Measurements from ENCODE around the gene THPO.

Gene THPO

DNA sequence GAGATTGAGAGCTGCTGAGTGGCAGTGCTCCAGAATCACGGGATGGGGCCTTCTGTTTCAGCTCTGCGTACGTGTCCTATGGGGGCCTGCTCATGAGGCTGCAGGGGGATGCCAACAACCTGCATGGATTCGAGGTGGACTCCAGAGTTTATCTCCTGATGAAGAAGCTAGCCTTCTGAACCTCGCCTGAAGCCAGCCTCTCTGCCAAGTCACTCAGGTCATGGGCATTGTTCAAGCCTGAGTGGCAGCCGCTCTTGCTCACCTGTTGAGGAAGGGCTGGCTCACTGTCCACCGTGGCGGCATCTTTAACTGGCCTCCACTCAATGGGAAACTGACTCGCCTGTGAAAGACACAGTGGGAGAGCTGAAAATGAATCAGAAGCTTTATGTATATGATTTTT is 9.9 kb downstream of the THPO start:
- Histone ChIP-seq H3K4me1 (ENCODE audit: control insufficient read depth, insufficient read depth, low read length) (peaks cover 3% of the 10 kb centered on the region), H3K4me3 (ENCODE audit: insufficient read depth, low read depth, low read length) (no peak overlapping the region), H3K27ac (ENCODE audit: insufficient read depth, low read depth, low read length, poor library complexity, severe bottlenecking) (no peak overlapping the region), H3K9me3 (ENCODE audit: control insufficient read depth, low read length) (no peaks in the 10 kb centered on the region), H3K27me3 (ENCODE audit: control insufficient read depth, insufficient read depth, low read length, poor library complexity, severe bottlenecking) (no peaks in the 10 kb centered on the region), H3K36me3 (ENCODE audit: control insufficient read depth, insufficient read depth, low read length) (peaks cover 40% of the 10 kb centered on the region)
- WGBS, 2 experiments = 94 to 97% methylated on average over 9 of the region's 9 CpGs

DNA sequence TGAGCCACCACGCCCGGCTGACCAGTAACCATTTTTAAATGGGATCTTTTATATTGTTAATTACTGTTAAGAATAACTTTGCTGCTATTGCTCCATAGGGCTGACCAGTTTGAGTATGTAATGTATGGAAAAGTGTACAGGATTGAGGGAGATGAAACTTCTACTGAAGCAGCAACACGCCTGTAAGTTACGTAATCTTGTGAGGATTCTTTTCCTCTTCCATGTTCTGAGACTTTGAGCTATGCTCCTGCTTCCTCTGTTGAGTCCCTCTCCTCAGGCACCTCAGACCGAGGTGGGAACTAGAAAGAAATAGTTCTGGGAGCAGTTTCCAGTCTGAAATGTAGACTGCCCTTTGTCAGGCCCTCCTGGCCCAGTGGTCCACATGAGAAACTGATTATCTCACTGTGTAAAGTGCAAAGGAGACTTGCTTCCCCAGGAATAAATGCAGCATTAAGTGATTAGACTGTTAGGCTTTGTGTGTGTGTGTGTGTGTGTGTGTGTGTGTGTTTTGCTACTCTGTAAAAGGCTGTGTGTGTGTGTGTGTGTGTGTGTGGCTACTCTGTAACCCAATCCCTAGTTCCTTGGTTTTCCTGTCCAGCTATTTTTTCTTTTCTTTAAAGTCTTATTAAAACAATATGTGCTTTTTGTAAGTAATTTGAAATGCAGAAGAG is 11.3 kb downstream of the THPO start:
- H3K4me3 ChIP-seq (ENCODE audit: insufficient read depth, low read depth, low read length) = no peak overlapping the region
- peaks cover 2% of the 10 kb centered on the region for H3K4me1 ChIP-seq (ENCODE audit: control insufficient read depth, insufficient read depth, low read length)
- H3K27ac ChIP-seq (ENCODE audit: insufficient read depth, low read depth, low read length, poor library complexity, severe bottlenecking) = no peak overlapping the region
- H3K27me3 ChIP-seq (ENCODE audit: control insufficient read depth, insufficient read depth, low read length, poor library complexity, severe bottlenecking) = no peaks in the 10 kb centered on the region
- 96% methylated on average over 5 of the region's 5 CpGs for WGBS, 2 experiments
- peaks cover 40% of the 10 kb centered on the region for H3K36me3 ChIP-seq (ENCODE audit: control insufficient read depth, insufficient read depth, low read length)
- no peaks in the 10 kb centered on the region for H3K9me3 ChIP-seq (ENCODE audit: control insufficient read depth, low read length)

DNA sequence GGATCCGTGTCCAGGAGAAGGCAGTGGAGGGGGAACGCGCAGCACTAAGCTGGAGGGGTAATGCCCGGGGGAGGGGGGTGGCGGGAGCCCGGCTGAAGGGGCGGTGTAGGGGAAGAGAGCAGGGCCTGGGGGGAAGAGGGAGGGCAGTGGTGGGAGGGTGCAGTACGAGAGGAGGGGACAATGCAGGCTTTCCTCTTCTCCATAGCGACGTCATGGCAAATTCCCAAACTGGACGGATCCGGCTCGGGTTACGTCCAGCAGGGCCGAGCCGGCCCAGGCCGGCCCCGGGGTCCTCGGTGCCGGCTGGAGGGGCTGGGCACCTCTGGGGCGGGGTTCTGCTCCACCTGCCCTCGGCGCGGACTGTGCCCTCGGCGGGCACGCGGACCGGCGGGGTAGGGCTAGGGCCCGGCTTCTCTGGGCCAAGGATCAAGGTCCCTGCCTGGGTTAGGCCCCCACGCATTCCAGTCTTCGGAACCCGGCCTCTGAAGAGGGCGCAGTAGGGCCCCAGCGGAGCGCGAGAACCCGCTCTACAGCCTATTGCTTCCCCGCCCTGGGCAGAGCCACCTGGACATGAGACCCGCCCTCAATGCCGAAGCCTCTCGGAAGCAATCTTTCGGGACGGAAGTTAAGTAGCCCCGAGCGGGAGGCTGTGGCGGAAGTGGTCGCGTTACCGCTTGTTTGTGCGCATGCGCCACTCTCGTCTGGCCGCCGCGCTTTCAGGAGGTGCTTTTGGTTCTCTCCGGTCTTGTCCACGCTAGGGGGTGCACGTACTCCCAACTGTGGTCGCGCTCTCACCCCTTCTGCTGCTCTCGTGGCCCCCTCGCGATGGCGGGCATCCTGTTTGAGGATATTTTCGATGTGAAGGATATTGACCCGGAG is 15.1 kb downstream of the THPO start:
- H3K27ac ChIP-seq (ENCODE audit: insufficient read depth, low read depth, low read length, poor library complexity, severe bottlenecking) = peak overlapping the region; percentile 100
- 1% methylated on average over 68 of the region's 68 CpGs for WGBS, 2 experiments
- no peaks in the 10 kb centered on the region for H3K9me3 ChIP-seq (ENCODE audit: control insufficient read depth, low read length)
- H3K4me3 ChIP-seq (ENCODE audit: insufficient read depth, low read depth, low read length) = peak overlapping the region; percentile 86
- peaks cover 30% of the 10 kb centered on the region for H3K36me3 ChIP-seq (ENCODE audit: control insufficient read depth, insufficient read depth, low read length)
- H3K27me3 ChIP-seq (ENCODE audit: control insufficient read depth, insufficient read depth, low read length, poor library complexity, severe bottlenecking) = no peaks in the 10 kb centered on the region
- H3K4me1 ChIP-seq (ENCODE audit: control insufficient read depth, insufficient read depth, low read length) = peaks cover 14% of the 10 kb centered on the region

DNA sequence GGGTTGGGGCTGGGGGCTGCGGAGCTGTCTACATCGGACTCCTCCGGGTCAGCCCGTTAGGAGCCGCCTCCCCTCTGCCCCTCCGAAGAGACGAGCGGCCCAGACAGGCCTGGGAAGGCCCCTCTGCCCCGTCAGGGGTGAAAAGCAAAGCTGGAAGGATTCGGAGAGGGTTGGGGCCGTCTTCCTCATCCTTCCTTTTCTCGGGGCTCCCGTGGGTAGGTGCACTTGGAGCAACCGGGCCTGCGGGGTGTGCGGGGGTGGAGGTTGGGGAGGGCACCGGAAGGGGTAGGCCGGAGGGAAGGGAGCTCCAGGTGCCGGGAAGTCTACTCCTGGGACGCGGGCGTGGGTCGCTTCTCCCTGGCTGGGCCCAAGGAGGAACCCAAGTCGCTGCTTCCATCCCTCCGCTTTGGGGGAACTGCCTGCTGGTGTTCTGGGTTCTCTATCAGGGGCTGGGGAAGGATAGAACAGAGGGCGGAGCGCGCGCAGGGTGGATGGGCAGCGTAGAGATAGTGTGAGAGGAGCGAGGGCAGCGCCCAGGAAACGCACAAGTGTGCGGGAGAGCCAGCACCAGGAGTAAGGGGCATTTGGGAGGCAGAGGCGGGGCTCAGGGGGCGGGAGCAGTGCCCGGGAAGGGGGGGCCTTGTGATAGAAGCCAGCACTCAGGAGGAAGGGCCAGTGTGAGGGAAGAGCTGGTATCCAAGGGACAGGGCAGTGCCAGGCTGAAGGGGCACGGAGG is 15.9 kb downstream of the THPO start:
- WGBS, 2 experiments = 1% methylated on average over 38 of the region's 38 CpGs
- Histone ChIP-seq H3K36me3 (ENCODE audit: control insufficient read depth, insufficient read depth, low read length) (peaks cover 30% of the 10 kb centered on the region), H3K4me1 (ENCODE audit: control insufficient read depth, insufficient read depth, low read length) (peaks cover 14% of the 10 kb centered on the region)

DNA sequence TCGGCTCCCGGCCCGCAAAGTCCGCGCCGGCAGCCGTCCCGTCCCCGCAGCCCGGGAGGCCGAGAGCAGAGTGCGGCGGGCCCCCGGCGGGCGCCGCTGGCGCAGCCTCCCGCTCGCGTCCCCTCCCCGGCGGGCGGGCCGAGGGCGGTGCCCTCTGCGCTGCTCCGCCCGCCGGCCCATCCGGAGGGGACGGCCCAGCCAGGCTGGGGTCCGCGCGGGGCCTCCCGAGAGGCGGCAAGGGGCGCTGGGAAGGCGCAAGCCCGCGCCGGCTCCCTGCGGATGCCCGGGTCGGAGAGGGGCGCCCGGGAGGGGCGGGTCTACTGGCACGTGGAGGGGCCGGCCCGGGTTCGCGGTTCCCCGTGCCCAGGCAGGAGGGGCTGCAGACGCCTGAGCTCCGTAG is 16.5 kb downstream of the THPO start, which contains the start of the genes CLCN2 and POLR2H:
Gene CLCN2, minus strand, starts transcription at position 74 of the 400 bp plus-strand sequence. CDS start 126 bp downstream, outside the sequence.
Gene POLR2H, plus strand, starts transcription at position 179 of the 400 bp plus-strand sequence. CDS start 1,783 bp downstream, outside the sequence.
- Histone ChIP-seq H3K36me3 (ENCODE audit: control insufficient read depth, insufficient read depth, low read length) (peaks cover 30% of the 10 kb centered on the region), H3K27ac (ENCODE audit: insufficient read depth, low read depth, low read length, poor library complexity, severe bottlenecking) (peak within 1 kb of the TSS; percentile 100), H3K9me3 (ENCODE audit: control insufficient read depth, low read length) (no peaks in the 10 kb centered on the region), H3K27me3 (ENCODE audit: control insufficient read depth, insufficient read depth, low read length, poor library complexity, severe bottlenecking) (no peaks in the 10 kb centered on the region), H3K4me1 (ENCODE audit: control insufficient read depth, insufficient read depth, low read length) (peaks cover 14% of the 10 kb centered on the region), H3K4me3 (ENCODE audit: insufficient read depth, low read depth, low read length) (peak within 1 kb of the TSS; percentile 86)
- 0% methylated on average over 56 of the region's 56 CpGs for WGBS, 2 experiments

More for the DNA sequence above, 15.9 kb downstream of the THPO start:
- Histone ChIP-seq H3K4me3 (ENCODE audit: insufficient read depth, low read depth, low read length) (peak overlapping the region; percentile 86), H3K27ac (ENCODE audit: insufficient read depth, low read depth, low read length, poor library complexity, severe bottlenecking) (peak overlapping the region; percentile 100), H3K9me3 (ENCODE audit: control insufficient read depth, low read length) (no peaks in the 10 kb centered on the region), H3K27me3 (ENCODE audit: control insufficient read depth, insufficient read depth, low read length, poor library complexity, severe bottlenecking) (no peaks in the 10 kb centered on the region)

DNA sequence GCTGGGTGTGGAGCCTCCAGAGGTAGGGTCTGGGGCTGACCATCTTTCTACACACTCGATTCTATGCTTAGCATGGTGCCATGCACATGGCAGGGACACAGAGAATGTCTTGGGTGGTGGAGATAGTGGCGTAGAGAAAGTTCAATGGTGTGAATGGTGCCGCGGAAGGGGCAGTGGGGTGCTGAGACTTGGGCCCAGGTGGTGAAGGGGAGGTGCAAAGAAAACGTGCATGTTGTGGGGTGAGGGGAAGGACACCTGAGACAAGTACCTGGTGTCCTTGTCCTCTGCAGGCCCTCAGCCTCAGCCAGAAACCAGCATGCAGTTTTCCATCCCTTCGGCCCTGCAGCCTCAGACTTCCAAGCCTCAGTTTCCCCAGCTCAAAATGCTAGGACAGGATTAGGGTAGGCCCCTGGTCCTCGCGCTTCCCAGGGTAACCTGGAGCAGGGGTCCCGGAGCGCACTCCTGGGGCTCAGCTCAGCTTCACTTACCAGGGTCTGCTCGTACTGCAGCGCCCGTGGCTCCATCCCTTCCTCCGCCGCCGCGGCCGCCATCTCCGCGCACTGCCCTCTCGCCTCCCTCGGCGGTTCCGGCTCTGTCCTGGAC is 17.0 kb downstream of the THPO start:
- Histone ChIP-seq H3K4me3 (ENCODE audit: insufficient read depth, low read depth, low read length) (peak overlapping the region; percentile 86), H3K4me1 (ENCODE audit: control insufficient read depth, insufficient read depth, low read length) (peaks cover 14% of the 10 kb centered on the region), H3K27ac (ENCODE audit: insufficient read depth, low read depth, low read length, poor library complexity, severe bottlenecking) (no peak overlapping the region), H3K9me3 (ENCODE audit: control insufficient read depth, low read length) (no peaks in the 10 kb centered on the region), H3K36me3 (ENCODE audit: control insufficient read depth, insufficient read depth, low read length) (peaks cover 29% of the 10 kb centered on the region), H3K27me3 (ENCODE audit: control insufficient read depth, insufficient read depth, low read length, poor library complexity, severe bottlenecking) (no peaks in the 10 kb centered on the region)
- 6% methylated on average over 24 of the region's 24 CpGs for WGBS, 2 experiments

DNA sequence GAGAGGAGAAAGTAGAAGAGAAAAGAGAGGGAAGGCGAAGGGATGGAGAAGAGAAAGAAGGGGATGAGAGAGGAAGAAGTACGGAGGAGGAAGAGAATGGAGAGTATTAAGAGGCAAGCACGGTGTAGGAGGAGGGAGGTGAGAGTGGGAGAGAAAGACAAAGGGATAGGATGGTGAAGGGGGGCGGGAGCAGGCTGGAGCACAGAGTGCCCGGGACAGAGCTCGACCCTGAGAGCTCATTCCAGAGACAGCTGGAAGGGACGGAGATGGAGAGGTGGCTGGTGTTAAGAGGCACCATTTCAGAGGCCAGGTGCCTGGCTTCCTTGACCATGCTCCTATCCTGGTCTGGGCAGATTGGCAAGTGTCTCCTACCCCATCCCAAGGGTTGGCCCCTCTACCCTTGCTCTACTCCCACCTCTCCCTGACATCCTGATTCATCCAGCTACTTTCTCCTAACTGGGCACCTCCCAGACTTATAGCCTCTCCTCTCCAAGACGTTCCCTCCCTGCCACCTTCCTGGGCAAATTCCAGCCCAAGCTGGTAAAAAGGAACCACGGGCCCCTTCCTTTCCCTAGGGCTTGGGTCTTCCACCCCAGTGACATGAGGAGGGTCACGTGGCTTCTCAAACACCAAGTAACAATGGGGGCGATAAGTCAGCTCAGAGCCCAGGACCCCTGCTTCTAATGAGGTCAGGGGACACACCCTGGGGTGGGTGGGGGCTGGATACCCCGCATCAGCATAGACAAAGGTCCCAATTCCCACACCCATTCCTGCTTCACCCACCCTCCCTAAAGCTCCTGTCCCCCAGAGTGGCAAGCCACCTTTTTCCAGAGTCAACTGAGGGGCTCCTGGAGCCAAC is 17.7 kb downstream of the THPO start:
- peaks cover 14% of the 10 kb centered on the region for H3K4me1 ChIP-seq (ENCODE audit: control insufficient read depth, insufficient read depth, low read length)
- WGBS, 2 experiments = 10 to 14% methylated on average over 12 of the region's 12 CpGs
- no peaks in the 10 kb centered on the region for H3K27me3 ChIP-seq (ENCODE audit: control insufficient read depth, insufficient read depth, low read length, poor library complexity, severe bottlenecking)
- peak overlapping the region; percentile 86 for H3K4me3 ChIP-seq (ENCODE audit: insufficient read depth, low read depth, low read length)
- H3K27ac ChIP-seq (ENCODE audit: insufficient read depth, low read depth, low read length, poor library complexity, severe bottlenecking) = peak overlapping the region; percentile 18
- peaks cover 33% of the 10 kb centered on the region for H3K36me3 ChIP-seq (ENCODE audit: control insufficient read depth, insufficient read depth, low read length)
- no peaks in the 10 kb centered on the region for H3K9me3 ChIP-seq (ENCODE audit: control insufficient read depth, low read length)

DNA sequence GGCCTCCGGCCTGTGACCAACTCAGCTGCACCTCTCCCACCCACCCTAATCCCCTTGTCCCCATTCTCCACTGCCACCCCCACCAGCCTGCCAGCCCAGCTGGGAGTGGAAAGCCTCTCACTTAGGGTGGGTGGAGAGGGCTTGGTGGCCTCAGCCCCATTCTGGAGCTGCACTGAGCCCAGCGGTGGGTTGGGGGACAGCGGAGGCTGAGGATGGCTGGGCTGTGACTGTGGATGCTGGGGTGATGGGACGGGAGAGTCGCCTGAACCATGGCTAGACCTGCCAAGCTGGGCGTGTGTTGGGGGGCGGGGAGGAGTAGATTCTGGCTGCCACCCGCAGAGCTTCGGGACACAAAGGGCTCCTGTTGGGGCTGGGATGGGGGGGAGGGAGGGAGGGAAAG is 18.4 kb downstream of the THPO start:
- H3K27ac ChIP-seq (ENCODE audit: insufficient read depth, low read depth, low read length, poor library complexity, severe bottlenecking) = peak overlapping the region; percentile 59
- H3K4me3 ChIP-seq (ENCODE audit: insufficient read depth, low read depth, low read length) = peak overlapping the region; percentile 86
- peaks cover 14% of the 10 kb centered on the region for H3K4me1 ChIP-seq (ENCODE audit: control insufficient read depth, insufficient read depth, low read length)
- no peaks in the 10 kb centered on the region for H3K9me3 ChIP-seq (ENCODE audit: control insufficient read depth, low read length)
- peaks cover 29% of the 10 kb centered on the region for H3K36me3 ChIP-seq (ENCODE audit: control insufficient read depth, insufficient read depth, low read length)
- 14 to 16% methylated on average over 9 of the region's 9 CpGs for WGBS, 2 experiments
- H3K27me3 ChIP-seq (ENCODE audit: control insufficient read depth, insufficient read depth, low read length, poor library complexity, severe bottlenecking) = no peaks in the 10 kb centered on the region

DNA sequence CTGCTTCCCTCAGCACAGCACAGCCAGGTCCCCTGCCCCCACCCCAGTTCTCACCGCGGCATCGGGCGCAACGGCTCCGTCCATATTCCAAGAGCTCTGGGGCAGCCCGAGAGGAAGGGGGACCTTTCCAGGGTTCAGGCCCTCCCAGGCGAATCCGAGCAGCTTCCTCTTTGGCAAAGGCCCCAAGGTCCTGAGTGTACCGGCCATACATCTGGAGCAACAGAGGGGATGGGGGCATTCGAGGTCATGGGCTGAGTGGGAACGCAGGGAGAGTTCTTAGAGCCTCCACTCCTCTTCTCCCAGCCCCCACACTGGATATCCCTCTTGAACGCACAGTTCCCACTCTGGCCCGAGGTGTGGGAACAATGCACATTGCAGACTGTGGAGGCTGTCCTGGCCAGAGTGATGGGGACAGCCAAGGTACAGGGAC is 19.1 kb downstream of the THPO start:
- H3K4me3 ChIP-seq (ENCODE audit: insufficient read depth, low read depth, low read length) = no peak overlapping the region
- no peaks in the 10 kb centered on the region for H3K27me3 ChIP-seq (ENCODE audit: control insufficient read depth, insufficient read depth, low read length, poor library complexity, severe bottlenecking)
- peaks cover 14% of the 10 kb centered on the region for H3K4me1 ChIP-seq (ENCODE audit: control insufficient read depth, insufficient read depth, low read length)
- H3K36me3 ChIP-seq (ENCODE audit: control insufficient read depth, insufficient read depth, low read length) = peaks cover 29% of the 10 kb centered on the region
- no peak overlapping the region for H3K27ac ChIP-seq (ENCODE audit: insufficient read depth, low read depth, low read length, poor library complexity, severe bottlenecking)
- 90 to 91% methylated on average over 14 of the region's 14 CpGs for WGBS, 2 experiments
- no peaks in the 10 kb centered on the region for H3K9me3 ChIP-seq (ENCODE audit: control insufficient read depth, low read length)
